GM12892 (cell line): ENCODE results near the gene KAT8.
"Not testable (repeated sequence)": the region's sequence is repeated elsewhere in the genome, so short reads cannot be mapped to it uniquely, and the experiment has no call there.

Experiments used
- DNase-seq: peaks from one replicate; pipeline ENCODE4 v3.0.0; 2011; ENCODE audit not compliant: insufficient read length
- FAIRE-seq: peaks from 2 replicates; lab custom pipeline; 2011; peaks lifted over from hg19 to GRCh38; lab: Jason Lieb, UNC
- POLR2A ChIP-seq: IDR thresholded peaks from 2 replicates; pipeline ENCODE4 v1.6.1; 2011; ENCODE audit warnings: low read depth, low read length, control low read depth
- POLR2AphosphoS5 ChIP-seq: IDR thresholded peaks from 2 replicates; pipeline ENCODE4 v1.6.1; 2011; ENCODE audit warnings: low read depth, low read length, control low read depth
- TAF1 ChIP-seq: IDR thresholded peaks from 2 replicates; pipeline ENCODE4 v1.6.1; 2011; ENCODE audit warnings: low read depth, mild to moderate bottlenecking, control low read depth, low read length, borderline replicate concordance

Gene KAT8

GRCh38 chr16:31147574-31147973 lies 30.1 kb downstream of the KAT8 start:
- no peak for TF ChIP-seq TAF1
- FAIRE-seq (no peak), DNase-seq (no peak)

- DNase-seq (no peak), FAIRE-seq (no peak)
- no peak for TF ChIP-seq TAF1
- TF ChIP-seq POLR2AphosphoS5: no peak
- TF ChIP-seq POLR2A: no peak
These were observed 30.8 kb downstream of the KAT8 start for GRCh38 chr16:31148281-31148728.

- no peak for TF ChIP-seq POLR2AphosphoS5
- no peak for TF ChIP-seq TAF1
- TF ChIP-seq POLR2A: no peak
- DNase-seq (no peak), FAIRE-seq (no peak)
These were observed 31.4 kb downstream of the KAT8 start for GRCh38 chr16:31148896-31149295.

- no peak for DNase-seq
- FAIRE-seq: no peak
- TF ChIP-seq POLR2A (no peak), TAF1 (no peak), POLR2AphosphoS5 (no peak)
These were observed 31.9 kb downstream of the KAT8 start for GRCh38 chr16:31149332-31149731.

- no peak for DNase-seq
- no peak for TF ChIP-seq TAF1
- TF ChIP-seq POLR2AphosphoS5: no peak
- TF ChIP-seq POLR2A: no peak
- no peak for FAIRE-seq
These were observed 32.7 kb downstream of the KAT8 start, which contains the start of gene PRSS36 for GRCh38 chr16:31149894-31150890. TSS of gene PRSS36 (minus strand) at chr16:31150066. CDS start at chr16:31150035, 31 bp downstream.

GRCh38 chr16:31150976-31151375 lies 33.5 kb downstream of the KAT8 start:
- FAIRE-seq, DNase-seq: not testable (repeated sequence)

- no peak for DNase-seq
- TF ChIP-seq POLR2AphosphoS5 (no peak), POLR2A (no peak)
- FAIRE-seq: no peak
These were observed 39.7 kb downstream of the KAT8 start for GRCh38 chr16:31157136-31157535.

GRCh38 chr16:31167315-31167714 lies 49.9 kb downstream of the KAT8 start:
- FAIRE-seq (no peak), DNase-seq (no peak)
- no peak for TF ChIP-seq POLR2AphosphoS5
- no peak for TF ChIP-seq POLR2A
- no peak for TF ChIP-seq TAF1

GRCh38 chr16:31168848-31169247 lies 51.4 kb downstream of the KAT8 start:
- FAIRE-seq (no peak), DNase-seq (no peak)
- TF ChIP-seq POLR2AphosphoS5 (no peak), TAF1 (no peak), POLR2A (no peak)

- not testable (repeated sequence) for DNase-seq
These were observed 52.6 kb downstream of the KAT8 start for GRCh38 chr16:31170048-31170447.

GRCh38 chr16:31177136-31177535 lies 59.7 kb downstream of the KAT8 start:
- no peak for FAIRE-seq
- TF ChIP-seq POLR2A: no peak
- no peak for TF ChIP-seq POLR2AphosphoS5
- TF ChIP-seq TAF1: no peak
- no peak for DNase-seq

More at GRCh38 chr16:31170048-31170447, 52.6 kb downstream of the KAT8 start:
- FAIRE-seq: not testable (repeated sequence)

- DNase-seq (no peak), FAIRE-seq (no peak)
- TF ChIP-seq POLR2A: no peak
- no peak for TF ChIP-seq POLR2AphosphoS5
- TF ChIP-seq TAF1: no peak
These were observed 61.8 kb downstream of the KAT8 start for GRCh38 chr16:31179219-31179746.
